HG03575 (cell line): ENCODE measurements around the gene LIF.

Source experiments
- ATAC-seq: cut with Tn5 transposase; IDR thresholded peaks from one replicate; pipeline ENCODE4 v1.9.1; 2021; ENCODE audit not compliant: unreplicated experiment, insufficient number of reproducible peaks, low FRiP score; ENCODE audit errors: extremely low read depth

The LIF gene

GRCh38 chr22:30285176-30285845, 38.8 kb upstream of the LIF start:
- ATAC-seq = no peak

DNA sequence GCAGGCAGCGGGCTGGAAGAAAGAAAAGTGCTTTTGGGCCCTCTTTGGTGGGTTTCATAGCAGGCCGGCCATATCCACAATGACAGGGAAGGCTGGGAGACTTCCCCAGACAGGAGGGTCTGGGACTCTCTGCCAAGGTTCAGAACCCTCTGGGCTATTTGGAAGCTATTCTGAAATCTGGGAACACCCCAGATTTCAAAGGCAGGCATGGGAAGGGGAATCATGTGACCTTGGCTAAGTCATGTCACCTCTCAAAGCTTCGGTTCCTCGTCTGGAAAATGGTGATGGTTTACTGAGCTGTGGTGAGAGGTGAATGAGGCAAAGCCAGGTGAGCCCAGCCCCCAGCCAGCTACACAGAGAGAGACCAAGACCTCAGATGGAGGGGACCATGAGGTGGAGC, 38.1 kb upstream of the LIF start:
- no peak for ATAC-seq

- ATAC-seq = no peak
Measured at GRCh38 chr22:30284172-30284571, 37.6 kb upstream of the LIF start.

DNA sequence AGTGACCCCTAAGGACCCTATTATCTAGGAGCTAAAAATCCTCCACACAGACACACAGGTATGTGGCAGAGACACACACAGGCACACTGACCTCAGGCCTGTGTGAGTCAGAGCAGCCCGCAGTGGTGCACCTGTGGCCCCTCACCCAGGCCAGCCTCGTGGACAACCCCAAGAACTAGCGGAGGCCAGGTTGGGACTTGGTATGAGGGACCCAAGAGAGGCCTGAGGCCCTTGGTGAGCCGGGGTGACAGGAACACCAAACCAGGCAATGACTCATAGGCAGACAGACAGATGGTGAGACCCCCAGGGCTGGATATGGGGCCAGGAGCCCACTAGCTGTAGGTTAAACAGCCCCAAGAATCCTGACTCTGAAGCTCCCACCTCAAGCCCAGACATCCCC, 36.8 kb upstream of the LIF start:
- ATAC-seq = no peak

DNA sequence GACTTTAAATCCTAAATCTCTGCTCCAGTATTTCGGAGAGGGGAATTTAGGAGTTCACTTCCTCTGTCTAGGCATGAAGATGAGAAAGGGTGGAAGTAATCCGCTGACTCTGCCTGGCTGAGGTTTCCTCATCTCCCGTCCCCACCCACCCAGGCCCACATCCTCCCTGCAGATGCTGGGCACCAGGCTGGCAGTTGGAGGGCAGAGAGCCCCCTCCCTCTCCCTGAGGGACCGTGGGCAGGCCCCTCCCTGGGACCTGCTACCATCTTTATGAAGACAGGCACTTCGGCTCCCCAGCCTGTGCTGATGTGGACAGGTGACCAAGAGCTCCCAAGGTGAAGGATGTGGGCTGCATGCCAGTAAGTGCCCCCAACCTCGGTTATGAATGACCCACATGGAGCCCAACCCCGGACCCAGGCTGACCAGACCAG, 36.1 kb upstream of the LIF start:
- ATAC-seq = no peak

GRCh38 chr22:30280505-30280904, 33.9 kb upstream of the LIF start:
- no peak for ATAC-seq

DNA sequence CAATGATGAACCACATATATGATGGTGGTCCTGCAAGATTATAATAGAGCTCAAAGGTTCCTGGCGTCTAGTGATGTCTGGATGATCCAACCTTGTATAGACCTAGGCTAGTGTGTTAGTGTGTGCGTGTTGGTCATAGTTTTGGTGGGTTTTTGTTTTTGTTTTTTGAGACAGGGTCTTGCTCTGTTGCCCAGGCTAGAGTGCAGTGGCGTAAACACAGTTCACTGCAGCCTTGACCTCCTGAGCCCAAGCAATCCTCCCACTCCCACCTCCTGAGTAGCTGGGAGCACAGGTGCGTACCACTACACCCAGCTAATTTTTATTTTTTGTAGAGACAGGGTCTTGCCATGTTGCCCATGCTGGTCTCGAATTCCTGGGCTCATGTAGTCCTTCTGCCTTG, 33.4 kb upstream of the LIF start:
- ATAC-seq = no peak

DNA sequence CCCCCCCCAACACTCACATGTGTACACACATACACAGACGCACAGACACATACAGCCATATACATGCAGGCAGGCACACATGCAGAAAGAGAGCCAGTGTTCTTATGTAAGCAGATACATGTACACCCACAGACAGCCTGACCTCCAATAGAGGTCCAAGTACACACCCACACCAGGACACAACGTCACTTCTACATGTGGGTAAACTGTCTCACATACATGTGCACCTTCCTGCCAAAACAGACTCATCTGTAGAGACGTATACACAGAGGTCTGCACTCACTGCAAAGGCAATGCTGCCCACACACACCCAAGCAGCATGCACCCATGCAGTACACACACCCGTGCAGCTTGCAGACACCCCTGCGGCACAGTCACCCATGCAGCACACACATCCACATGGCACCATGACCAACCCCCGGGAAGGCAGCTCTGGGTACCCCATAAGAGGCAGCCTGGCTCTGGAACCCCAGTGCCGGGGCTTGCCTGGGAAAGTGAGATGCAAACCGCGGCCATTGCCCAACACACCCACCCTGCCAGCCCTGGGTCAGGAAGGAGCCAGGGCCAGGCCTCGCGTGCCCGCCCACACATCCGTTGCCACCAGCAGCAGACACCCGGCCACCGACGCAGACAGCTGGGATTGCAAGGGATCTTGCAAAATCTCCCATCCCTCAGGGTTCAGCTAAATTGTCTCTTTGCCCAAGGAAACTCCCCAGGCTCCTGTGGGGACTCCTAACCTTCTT, 32.7 kb upstream of the LIF start:
- no peak for ATAC-seq

- ATAC-seq = no peak
Measured at GRCh38 chr22:30277547-30278344, 31.2 kb upstream of the LIF start.

- ATAC-seq = no peak
Measured at GRCh38 chr22:30276039-30276438, 29.5 kb upstream of the LIF start.

GRCh38 chr22:30275625-30276024, 29.1 kb upstream of the LIF start:
- no peak for ATAC-seq

DNA sequence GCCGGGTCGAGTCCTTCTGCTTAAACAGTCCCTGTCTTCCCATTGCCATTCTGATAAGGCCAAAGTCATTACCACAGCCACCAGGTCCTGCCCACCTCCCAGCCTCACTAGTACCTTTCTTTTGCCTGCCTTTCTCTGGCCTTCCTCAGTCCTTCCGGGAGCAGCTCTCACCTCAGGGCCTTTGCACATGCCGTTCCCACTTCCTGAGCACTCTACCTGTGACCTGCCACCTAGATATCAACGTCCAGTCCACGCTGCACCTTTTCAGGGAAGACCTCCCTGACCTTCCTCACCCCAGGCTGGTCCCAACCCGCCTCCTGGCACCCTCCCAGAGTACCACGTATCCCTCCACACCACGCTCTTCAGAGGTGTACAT, 27.9 kb upstream of the LIF start:
- ATAC-seq = no peak

GRCh38 chr22:30273711-30274436, 27.3 kb upstream of the LIF start:
- no peak for ATAC-seq

DNA sequence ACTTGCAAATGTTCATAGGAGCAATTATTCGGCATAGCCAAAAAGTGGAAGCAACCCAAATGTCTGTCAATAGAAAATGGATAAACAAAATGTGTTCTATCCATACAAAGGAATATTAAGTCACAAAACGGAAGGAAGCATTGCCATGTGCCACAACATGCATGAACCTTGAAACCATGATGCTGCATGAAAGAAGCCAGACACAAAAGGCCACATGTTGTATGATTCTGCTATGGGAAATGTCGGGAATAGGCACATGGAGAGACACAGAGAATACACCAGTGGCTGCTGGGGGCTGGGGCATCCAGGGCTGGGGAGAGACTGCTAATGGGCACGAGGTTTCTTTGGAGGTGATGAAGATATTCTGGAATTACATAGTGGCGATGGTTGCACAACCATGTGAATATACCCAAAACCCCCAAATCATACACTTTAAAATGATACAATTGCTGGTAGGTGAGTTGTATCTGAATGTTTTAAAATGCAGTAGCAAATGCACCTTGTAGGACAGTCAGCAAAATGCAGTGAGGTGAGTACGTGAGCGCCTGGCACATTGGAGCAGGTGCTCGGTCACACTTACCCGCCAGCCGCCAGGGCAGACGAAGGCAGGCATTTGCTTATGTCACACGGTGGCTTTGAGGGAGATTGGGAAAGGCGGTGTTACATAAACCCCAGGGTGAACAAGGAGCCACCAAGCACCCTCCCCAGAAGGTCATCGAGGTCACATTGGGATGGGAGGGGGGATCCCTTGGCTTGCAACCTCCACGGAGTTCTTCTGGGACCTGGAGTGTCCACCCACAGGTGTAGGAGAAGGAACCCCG, 26.4 kb upstream of the LIF start:
- no peak for ATAC-seq

- ATAC-seq = no peak
Measured at GRCh38 chr22:30270832-30271231, 24.3 kb upstream of the LIF start.

GRCh38 chr22:30268331-30268730, 21.8 kb upstream of the LIF start:
- no peak for ATAC-seq

DNA sequence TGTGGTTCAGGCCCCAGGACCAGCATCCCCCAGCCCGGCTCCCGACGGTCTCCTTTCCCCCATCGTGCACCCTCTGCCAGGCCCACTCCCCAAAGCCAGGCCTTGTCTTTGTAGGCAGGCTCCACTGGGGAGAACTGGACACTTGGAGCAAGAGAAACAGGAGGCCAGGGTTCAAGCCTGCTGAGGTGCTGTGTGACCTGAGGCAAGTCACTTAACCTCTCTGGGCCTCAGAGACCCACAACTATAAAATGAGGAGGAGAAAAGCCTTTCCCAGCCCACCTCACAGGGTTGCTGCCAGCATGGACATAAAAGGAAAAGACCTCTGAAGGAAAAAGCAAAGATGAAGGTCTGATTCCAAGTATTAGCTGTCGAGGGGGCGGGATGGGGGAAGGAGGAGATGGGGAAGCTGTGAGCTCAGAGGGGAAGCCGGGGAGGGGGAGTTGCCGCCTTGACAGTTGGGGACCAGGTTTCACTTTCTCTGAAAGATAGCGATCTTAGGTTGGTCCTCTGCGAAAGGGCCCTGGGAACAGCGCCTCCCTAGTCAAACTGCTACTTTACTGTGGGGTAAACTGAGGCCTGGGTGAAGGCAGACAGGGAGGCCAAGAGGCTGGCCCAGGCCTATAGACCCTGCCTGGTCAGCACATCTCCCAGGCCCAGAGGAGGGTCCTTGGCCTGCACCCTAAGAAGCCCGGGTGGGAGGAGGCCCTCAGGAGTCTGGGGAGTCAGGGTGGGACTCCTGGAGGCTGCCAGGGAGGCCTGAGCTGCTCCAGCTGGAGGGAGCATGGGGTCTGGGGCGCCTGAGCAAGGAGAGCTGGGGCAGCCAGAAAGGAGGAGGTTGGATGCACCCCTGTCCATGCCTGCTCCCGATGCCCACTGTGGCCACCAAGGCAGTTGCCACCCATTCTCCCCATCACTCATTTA, 21.1 kb upstream of the LIF start:
- no peak for ATAC-seq
